Measurements from ENCODE around the gene TMEM132D. TPM values are rescaled to one million over a fixed set of nuclear protein-coding genes. Genes with fewer than 3 reads are reported as not detected.
A peak's percentile ranks its signal among the peaks of the same experiment; 100 is the strongest.

The TMEM132D gene
- total RNA-seq, 4 donors from 2014 or later: 0.17 TPM; not detected in 3

- no peak for TF ChIP-seq POLR2A (IDR thresholded peaks at IDR 0.05; ENCODE audit: low read depth)
- TF ChIP-seq CTCF (IDR thresholded peaks at IDR 0.05): no peak
- no peak for TF ChIP-seq POLR2AphosphoS5 (IDR thresholded peaks at IDR 0.05)
- TF ChIP-seq EP300 (IDR thresholded peaks at IDR 0.05): no peak
- intact Hi-C loops (cut with DNase I): no loop called here
- no peak overlapping the region for H3K4me3 ChIP-seq
- WGBS: 26% methylated on average over 5 of the region's 5 CpGs
- DNase-seq (ENCODE audit: extremely low spot score): no peak
- peaks cover 0 to 6% (median 3%) of the 10 kb centered on the region in 4 donors for H3K9me3 ChIP-seq
- H3K36me3 ChIP-seq: no peaks in the 10 kb centered on the region
- no peaks in the 10 kb centered on the region for H3K4me1 ChIP-seq
- peaks cover 0 to 9% (median 0%) of the 10 kb centered on the region in 4 donors for H3K27me3 ChIP-seq
- H3K27ac ChIP-seq (replicated peaks in 1 of 4): no peak overlapping the region
These were observed 33.6 kb upstream of the TMEM132D start for GRCh38 chr12:129937426-129937825.

DNA sequence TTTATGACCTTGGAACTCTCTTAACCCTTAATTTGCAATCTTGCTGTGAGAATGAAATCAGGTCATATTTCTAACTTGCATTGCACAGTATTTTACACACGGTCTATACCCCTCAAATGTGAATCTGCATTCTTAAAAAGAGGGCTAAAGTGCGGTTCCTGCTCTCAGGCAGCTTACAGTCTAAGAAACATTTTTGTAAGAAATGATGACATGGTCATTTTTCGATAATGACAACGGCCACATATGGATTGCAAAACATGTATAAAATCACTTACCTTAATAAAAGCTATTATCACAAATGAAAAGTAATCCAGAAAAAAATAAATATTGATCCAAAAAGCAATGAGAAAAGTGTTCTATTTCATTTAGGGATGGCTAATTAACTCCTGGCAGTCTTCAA is 24.8 kb upstream of the TMEM132D start:
- Histone ChIP-seq H3K4me1 (no peaks in the 10 kb centered on the region), H3K9me3 (peaks cover 0 to 13% (median 3%) of the 10 kb centered on the region in 4 donors), H3K36me3 (no peaks in the 10 kb centered on the region), H3K27ac (replicated peaks in 1 of 4) (no peak overlapping the region), H3K4me3 (no peak overlapping the region), H3K27me3 (peaks cover 0 to 8% (median 0%) of the 10 kb centered on the region in 4 donors)
- TF ChIP-seq EP300 (IDR thresholded peaks at IDR 0.05) (no peak), CTCF (IDR thresholded peaks at IDR 0.05) (no peak), POLR2AphosphoS5 (IDR thresholded peaks at IDR 0.05) (no peak), POLR2A (IDR thresholded peaks at IDR 0.05; ENCODE audit: low read depth) (no peak)
- intact Hi-C loops (cut with DNase I): no loop called here
- no peak for DNase-seq (ENCODE audit: extremely low spot score)
- WGBS: 88% methylated on average over 4 of the region's 4 CpGs

GRCh38 chr12:129927316-129927900 is 23.6 kb upstream of the TMEM132D start:
- WGBS: 69% methylated on average over 10 of the region's 10 CpGs
- intact Hi-C loops (cut with DNase I): no loop called here

GRCh38 chr12:129911428-129912049 is 7.7 kb upstream of the TMEM132D start:
- H3K9me3 ChIP-seq: no peaks in the 10 kb centered on the region
- intact Hi-C loops (cut with DNase I): loop anchor here (5.0 kb wide), 1 partner anchor 1129 kb away; no protein-coding TSS in a partner anchor
- H3K4me1 ChIP-seq: no peaks in the 10 kb centered on the region
- H3K27me3 ChIP-seq: peaks cover 0 to 58% (median 0%) of the 10 kb centered on the region in 4 donors
- no peaks in the 10 kb centered on the region for H3K36me3 ChIP-seq
- no peak for DNase-seq (ENCODE audit: extremely low spot score)
- H3K4me3 ChIP-seq: no peak overlapping the region
- no peak for TF ChIP-seq POLR2AphosphoS5 (IDR thresholded peaks at IDR 0.05)
- no peak for TF ChIP-seq EP300 (IDR thresholded peaks at IDR 0.05)
- no peak for TF ChIP-seq POLR2A (IDR thresholded peaks at IDR 0.05; ENCODE audit: low read depth)
- peak; percentile 36 to 53 (median 38) for TF ChIP-seq CTCF (IDR thresholded peaks at IDR 0.05)
- WGBS: 5% methylated on average over 8 of the region's 8 CpGs
- no peak overlapping the region for H3K27ac ChIP-seq (replicated peaks in 1 of 4)

More at GRCh38 chr12:129927316-129927900, 23.6 kb upstream of the TMEM132D start:
- peaks cover 0 to 12% (median 0%) of the 10 kb centered on the region in 4 donors for H3K9me3 ChIP-seq
- TF ChIP-seq POLR2AphosphoS5 (IDR thresholded peaks at IDR 0.05) (no peak), CTCF (IDR thresholded peaks at IDR 0.05) (no peak), EP300 (IDR thresholded peaks at IDR 0.05) (no peak), POLR2A (IDR thresholded peaks at IDR 0.05; ENCODE audit: low read depth) (no peak)
- no peak for DNase-seq (ENCODE audit: extremely low spot score)
- no peak overlapping the region for H3K27ac ChIP-seq (replicated peaks in 1 of 4)
- no peaks in the 10 kb centered on the region for H3K4me1 ChIP-seq
- no peaks in the 10 kb centered on the region for H3K36me3 ChIP-seq
- H3K4me3 ChIP-seq: no peak overlapping the region
- peaks cover 0 to 8% (median 0%) of the 10 kb centered on the region in 4 donors for H3K27me3 ChIP-seq
